ENCODE measurements around the gene PHOX2A. TPM values are rescaled to one million over a fixed set of nuclear protein-coding genes. Genes with fewer than 3 reads are reported as not detected.

PHOX2A gene
- total RNA-seq, 6 experiments from 2014 or later = not detected

GRCh38 chr11:72236083-72236697, 7.8 kb downstream of the PHOX2A start:
- Mint-ChIP-seq H3K9me3 (no peaks in the 10 kb centered on the region), H3K4me3 (no peak overlapping the region)
- DNase-seq = no peak

GRCh38 chr11:72235351-72236057, 8.5 kb downstream of the PHOX2A start:
- no peak overlapping the region for H3K27ac Mint-ChIP-seq
- no peak overlapping the region for H3K4me3 Mint-ChIP-seq
- H3K4me1 Mint-ChIP-seq (ENCODE audit: low read depth) = peaks cover 21% of the 10 kb centered on the region
- no peak for DNase-seq
- peaks cover 15% of the 10 kb centered on the region for H3K27me3 Mint-ChIP-seq (ENCODE audit: insufficient read depth)
- H3K9me3 Mint-ChIP-seq = no peaks in the 10 kb centered on the region
- no peak for TF ChIP-seq CTCF (IDR thresholded peaks at IDR 0.05)
- H3K36me3 Mint-ChIP-seq (ENCODE audit: low read depth) = peaks cover 29% of the 10 kb centered on the region

More at GRCh38 chr11:72236083-72236697, 7.8 kb downstream of the PHOX2A start:
- TF ChIP-seq CTCF (IDR thresholded peaks at IDR 0.05) = no peak
- H3K27me3 Mint-ChIP-seq (ENCODE audit: insufficient read depth) = peaks cover 21% of the 10 kb centered on the region
- 0 out of 2 replicates have a peak overlapping the region, but pooled peaks have one; percentile 13 for H3K27ac Mint-ChIP-seq
- peaks cover 25% of the 10 kb centered on the region for H3K4me1 Mint-ChIP-seq (ENCODE audit: low read depth)
- H3K36me3 Mint-ChIP-seq (ENCODE audit: low read depth) = peaks cover 28% of the 10 kb centered on the region

- no peak overlapping the region for H3K4me3 Mint-ChIP-seq
- H3K27me3 Mint-ChIP-seq (ENCODE audit: insufficient read depth) = peaks cover 11% of the 10 kb centered on the region
- TF ChIP-seq CTCF (IDR thresholded peaks at IDR 0.05) = no peak
- no peaks in the 10 kb centered on the region for H3K9me3 Mint-ChIP-seq
- H3K36me3 Mint-ChIP-seq (ENCODE audit: low read depth) = peaks cover 29% of the 10 kb centered on the region
- H3K4me1 Mint-ChIP-seq (ENCODE audit: low read depth) = peaks cover 16% of the 10 kb centered on the region
- no peak overlapping the region for H3K27ac Mint-ChIP-seq
- DNase-seq = no peak
Observed at GRCh38 chr11:72234920-72235319, 9.1 kb downstream of the PHOX2A start.

- Mint-ChIP-seq H3K9me3 (no peaks in the 10 kb centered on the region), H3K27ac (peak overlapping the region; percentile 9; the same call in 1 of the 2 replicates), H3K27me3 (ENCODE audit: insufficient read depth) (peaks cover 10% of the 10 kb centered on the region), H3K4me3 (no peak overlapping the region), H3K36me3 (ENCODE audit: low read depth) (peaks cover 30% of the 10 kb centered on the region), H3K4me1 (ENCODE audit: low read depth) (peaks cover 14% of the 10 kb centered on the region)
- TF ChIP-seq CTCF (IDR thresholded peaks at IDR 0.05) = no peak
- DNase-seq = no peak
Observed at GRCh38 chr11:72234514-72234830, 9.5 kb downstream of the PHOX2A start.

- Mint-ChIP-seq H3K36me3 (ENCODE audit: low read depth) (peaks cover 35% of the 10 kb centered on the region), H3K27ac (no peak overlapping the region; the same call in 1 of the 2 replicates), H3K4me1 (ENCODE audit: low read depth) (peaks cover 8% of the 10 kb centered on the region), H3K27me3 (ENCODE audit: insufficient read depth) (peaks cover 5% of the 10 kb centered on the region), H3K4me3 (no peak overlapping the region), H3K9me3 (no peaks in the 10 kb centered on the region)
- no peak for DNase-seq
- TF ChIP-seq CTCF (IDR thresholded peaks at IDR 0.05) = no peak
Observed at GRCh38 chr11:72233773-72234513, 10.0 kb downstream of the PHOX2A start.
